HT1080 (cell line): ENCODE measurements around the gene NOS1. TPM values are rescaled to one million over a fixed set of nuclear protein-coding genes. Genes with fewer than 3 reads are reported as not detected.
"Not testable (repeated sequence)": the region's sequence is repeated elsewhere in the genome, so short reads cannot be mapped to it uniquely, and the experiment has no call there.

Source experiments
- DNase-seq: peaks from one replicate; pipeline ENCODE4 v3.0.0-alpha.2; 2015; ENCODE audit warnings: low read depth
- total RNA-seq: library from RNA; depleted of rRNA; stranded (reverse); fragments of >200 nt; shearing (Covaris generic); gene quantifications from 2 replicates; pipeline ENCODE4 v1.2.3, GENCODE V29; 2014

Gene NOS1
- total RNA-seq, 1 experiment from 2014 or later, result 0.02 TPM

DNA sequence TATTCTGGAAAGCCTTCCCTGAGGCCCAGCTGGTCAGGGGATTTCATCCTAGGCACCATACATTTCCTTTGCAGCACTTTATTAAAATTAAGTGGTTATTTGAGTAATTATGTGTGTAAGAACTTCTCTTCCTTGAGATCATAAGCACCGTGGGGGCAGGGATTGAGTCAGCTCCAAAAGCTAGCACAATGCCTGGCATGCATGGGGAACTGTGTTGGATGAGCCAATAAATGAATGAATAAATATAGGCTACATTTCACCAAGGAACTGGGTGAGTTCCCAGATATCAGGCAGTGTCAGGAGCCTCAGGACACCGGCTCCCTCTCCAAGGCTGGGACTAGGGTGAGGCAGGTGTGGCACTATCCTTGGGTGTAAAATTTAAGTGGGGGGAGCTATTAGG lies 88.3 kb downstream of the NOS1 start:
- DNase-seq, result no peak

DNA sequence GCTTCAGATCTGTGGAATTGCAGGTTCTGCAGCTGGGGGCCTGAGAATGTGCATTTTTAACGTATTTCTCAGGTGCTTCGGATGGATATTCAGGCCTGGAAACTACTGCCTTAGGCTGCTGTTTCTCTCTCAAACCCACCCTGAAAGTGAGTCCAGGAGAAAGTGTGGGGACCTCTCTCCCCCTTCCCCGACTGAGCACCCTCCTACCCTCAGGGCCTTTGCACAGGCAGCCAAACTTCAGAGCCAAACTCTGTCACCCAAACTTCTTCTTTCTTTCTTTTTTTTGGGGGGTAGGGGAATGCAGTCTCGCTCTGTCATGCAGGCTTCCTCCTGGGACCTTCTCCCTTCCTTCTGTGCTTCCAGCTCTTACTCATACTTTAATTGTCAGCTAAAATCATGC lies 88.7 kb downstream of the NOS1 start:
- DNase-seq, result no peak

DNA sequence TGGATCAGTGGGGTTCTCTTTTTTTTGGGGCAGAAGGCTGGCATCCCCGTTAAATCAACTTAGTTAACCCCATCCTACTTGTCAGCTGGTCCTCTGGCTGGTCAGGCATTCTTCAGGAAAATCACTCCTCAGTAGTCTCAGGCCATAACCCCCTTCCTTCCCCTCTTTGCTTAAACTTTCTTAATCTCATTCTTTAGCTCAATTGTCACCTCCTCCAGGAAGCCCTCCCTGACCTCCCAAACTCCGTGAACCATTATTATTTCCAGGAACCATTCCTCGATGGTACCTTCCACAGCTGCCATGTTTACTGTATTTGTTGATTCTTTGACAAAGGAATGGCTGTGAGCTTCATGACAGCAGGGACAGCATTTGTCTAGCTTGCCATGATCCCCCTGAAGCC lies 98.7 kb downstream of the NOS1 start:
- no peak for DNase-seq

DNA sequence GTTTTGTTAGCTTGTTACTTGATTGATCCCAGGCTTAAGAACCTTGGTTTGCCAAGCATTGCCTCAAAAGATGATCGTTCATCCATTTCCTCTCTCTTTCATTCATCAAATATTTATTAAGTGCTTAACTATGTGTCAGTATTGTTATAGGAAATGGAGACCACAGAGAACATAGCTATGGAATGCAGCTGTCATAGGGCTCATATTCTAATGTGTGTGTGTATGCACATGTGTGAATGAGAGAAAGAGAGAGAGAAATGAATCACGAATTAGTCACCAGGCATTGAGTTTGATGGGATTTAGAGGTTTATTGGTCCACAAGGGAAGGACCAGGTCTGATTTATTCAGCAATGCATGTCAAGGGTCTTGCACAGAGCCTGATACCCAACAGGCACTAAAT lies 100.2 kb downstream of the NOS1 start:
- DNase-seq, result peak; percentile 92

DNA sequence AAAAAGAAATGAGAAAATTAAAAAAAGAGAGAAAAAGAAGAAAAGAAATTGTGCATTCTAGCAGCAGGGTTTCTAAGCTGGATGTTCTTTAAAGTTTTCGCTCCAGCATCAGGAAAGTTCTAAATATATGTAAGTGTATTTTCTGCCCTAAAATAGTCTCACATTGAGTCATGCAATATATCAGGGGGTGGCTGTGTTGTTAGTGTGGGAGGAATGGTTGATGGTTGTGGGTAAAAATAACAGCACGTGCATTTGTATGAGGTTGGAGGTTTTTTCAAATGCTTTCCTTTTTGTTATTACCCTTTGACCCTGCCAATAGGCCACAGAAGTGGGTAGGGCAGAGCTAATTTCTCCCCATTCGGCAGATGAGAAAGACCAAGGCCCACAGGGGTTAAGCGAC lies 106.0 kb downstream of the NOS1 start:
- DNase-seq, result no peak

DNA sequence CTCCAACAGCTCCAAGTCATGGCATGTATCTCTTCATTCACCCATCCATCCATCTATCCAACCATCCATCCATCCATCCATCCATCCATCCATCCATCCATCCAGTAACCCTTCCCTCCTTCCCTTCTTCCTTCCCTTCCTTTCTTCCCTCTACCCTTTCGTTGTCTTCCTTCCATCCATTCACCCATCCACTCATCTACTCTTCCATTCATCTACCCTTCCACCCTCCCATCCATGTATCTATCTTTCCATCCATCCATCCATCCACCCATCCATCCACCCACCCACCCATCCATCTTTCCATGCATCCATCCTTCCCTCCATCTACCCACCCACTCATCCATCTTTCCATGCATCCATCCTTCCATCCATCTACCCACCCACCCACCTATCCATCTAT lies 117.9 kb downstream of the NOS1 start:
- DNase-seq, result no peak

DNA sequence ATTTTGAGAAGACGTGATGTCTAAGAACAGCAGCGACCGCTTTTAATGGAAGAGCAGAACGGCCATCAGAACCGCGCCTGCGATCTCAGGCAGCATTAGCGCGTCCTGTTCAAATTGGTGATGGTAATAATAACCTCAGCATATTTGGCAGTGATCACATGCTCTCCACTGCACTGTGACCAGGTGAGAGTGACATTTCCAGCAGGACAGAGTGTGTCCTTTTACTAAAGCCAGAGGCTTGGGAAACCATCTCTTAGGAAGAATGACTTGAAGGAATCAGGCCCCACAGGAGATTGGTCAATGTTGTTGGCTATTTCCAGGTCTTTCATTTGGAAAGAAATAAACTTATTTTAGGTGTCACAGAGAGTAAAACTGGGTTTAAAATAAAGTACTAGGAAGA lies 119.7 kb downstream of the NOS1 start:
- DNase-seq, result no peak

DNA sequence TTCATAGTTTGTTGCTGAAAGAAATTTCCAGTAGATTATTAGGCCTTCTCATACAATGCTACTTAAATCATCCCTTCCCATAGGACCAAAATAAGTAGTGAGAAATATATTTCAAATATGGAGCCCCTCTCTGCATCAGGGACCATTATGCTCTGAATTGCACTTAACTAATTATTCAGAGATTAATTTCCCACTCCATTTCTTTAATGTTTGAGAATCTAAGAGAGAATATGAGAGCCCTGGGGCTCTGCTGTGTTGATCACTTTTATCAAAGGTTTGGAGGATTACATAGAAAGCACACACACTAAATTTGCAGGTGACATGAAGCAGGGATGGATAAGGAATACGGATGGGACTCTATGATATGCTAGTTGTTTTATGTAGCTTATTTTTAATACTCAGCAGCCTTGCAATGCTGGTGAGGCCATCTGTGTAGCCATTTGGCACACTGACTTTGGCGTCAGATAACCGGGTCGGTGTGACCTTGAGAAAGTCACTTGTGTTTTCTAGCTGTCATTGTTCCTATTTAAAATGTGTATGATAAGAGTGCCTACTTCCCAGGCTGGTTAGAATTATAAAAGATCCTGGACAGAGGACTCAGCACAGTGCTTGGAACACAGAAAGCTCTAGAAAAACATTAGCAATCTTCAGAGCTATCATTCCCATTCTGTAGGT lies 121.2 kb downstream of the NOS1 start:
- no peak for DNase-seq

DNA sequence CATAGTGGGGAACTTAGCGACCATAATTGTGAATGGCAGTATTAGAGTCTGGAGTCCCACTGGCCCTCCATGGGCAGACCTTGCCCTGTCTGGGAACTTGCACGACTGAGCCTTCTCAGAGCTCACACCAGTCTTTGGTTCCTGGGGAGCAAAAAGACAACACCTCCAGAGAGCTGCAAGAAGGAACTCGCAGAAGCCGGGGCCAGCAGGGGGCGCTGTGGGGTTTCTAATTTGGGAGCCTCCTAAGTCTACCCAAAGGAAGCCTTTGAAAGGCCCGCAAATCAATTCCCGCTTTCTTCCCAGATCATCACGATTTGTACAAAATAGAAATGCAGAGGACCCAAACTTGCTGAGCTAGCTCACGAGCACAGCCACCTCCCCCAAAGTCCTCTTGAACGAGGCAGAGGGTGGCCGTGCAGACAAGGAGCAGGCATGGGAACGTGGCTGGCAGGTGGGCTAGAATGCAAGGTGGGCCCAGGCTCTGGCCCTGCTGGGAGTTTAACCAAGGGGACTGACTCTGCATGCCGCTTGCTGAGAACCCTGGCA lies 124.9 kb downstream of the NOS1 start:
- peak; percentile 53 for DNase-seq

DNA sequence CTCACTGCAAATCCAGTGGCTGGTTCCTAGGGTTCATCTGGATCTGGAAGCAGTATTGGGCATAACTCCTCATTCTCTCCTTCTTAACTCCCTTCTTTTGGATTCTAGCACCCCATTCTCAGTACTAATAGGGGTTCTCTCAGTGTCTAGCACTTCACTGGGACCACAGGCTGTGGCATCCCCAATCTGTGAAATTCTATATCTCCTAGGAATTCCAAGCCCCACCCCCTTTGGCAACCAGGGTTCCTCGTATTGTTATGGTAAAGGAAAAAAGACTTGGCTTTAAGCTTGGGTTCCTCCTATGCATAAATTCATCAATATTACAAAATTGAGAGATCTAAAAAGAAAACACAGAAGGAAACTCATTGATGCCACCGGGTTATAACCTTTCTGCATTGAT lies 126.2 kb downstream of the NOS1 start:
- no peak for DNase-seq

DNA sequence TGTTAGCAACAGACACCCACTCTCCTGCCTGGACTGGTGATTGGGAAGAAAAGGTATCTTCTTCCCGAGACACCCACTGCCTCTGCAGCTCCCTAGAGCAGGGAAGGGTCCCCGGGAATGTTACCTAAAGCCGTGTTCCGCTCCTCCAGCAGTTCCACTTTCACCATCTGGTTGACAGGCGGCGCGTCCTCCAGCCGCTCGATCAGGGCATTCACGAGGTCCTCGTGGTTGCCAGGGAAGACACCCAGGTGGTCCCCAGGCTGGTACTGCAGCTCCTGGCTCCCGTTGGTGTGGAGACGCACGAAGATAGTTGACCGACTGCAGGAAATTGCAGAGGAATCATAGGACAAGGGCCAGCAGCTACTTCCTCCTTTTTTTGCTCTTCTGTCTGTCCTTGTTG lies 127.0 kb downstream of the NOS1 start:
- DNase-seq, result no peak

DNA sequence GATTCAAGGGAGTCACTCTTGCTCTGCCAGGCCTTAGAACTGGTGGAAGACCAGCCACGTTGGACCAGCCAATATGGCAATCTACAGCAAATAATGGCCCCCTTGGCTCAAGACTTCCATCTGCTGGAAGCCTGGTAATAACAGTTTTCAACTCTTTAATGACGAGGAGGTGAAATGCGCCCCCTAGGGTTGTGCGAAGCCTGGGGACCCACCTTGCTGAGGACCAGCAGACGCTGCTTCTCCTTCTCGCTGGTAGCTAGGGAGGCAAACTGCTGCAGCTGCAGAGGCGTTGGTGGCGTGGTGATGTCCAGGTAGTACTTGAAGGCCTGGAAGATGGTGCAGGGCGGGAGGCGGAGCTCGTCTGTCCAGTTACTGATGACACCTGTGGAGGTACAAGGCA lies 129.7 kb downstream of the NOS1 start:
- peak; percentile 21 for DNase-seq

DNA sequence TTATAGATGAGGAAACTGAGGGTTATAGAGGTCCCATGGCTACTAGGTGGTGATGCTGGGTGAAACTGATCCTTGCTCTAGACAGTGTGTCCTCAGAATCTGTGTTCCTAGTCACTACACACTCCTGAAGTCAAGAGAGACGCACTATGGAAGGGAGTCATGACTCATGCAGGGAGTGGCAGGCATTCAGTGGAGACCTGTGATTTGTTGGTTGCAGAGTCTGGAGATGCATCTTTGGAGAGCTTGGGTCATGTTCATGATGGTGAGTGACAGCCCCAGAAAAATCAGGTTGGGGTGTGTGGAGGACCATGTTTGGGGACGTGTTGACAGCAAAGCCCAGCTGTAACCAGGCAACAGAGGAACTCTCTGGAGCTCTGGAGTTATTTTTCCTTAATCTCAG lies 133.2 kb downstream of the NOS1 start:
- DNase-seq, result peak; percentile 21

DNA sequence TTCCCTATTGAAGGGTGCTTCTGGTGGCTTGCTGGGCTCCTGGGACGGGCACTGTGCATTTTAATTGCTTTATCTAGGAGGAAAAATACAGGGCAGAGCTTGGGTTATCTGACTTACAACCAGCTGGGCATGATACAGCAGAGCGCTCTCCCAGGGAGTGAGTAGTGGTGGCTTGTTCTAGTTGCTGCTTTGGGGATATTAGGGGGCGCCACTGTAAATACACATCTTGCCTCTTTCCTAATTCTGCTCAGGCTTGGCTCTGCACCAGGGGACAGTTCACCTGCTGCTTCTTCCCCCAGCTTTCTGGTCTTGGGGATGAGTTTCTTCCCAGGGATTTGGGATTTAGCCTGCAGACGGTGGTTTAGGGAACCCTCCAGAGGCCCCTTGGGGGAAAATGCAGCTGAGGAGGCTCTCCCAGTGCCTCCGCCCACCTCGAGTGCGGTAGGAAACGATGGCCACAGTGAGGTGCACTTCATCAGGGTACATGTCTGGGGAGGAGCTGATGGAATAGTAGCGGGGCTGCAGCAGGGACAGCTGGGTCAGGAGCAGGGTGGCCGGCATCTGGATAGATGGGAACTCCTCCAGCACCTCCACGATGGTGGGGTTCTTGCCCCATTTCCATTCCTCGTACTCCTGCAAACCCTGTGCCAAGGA lies 134.3 kb downstream of the NOS1 start:
- DNase-seq, result no peak

DNA sequence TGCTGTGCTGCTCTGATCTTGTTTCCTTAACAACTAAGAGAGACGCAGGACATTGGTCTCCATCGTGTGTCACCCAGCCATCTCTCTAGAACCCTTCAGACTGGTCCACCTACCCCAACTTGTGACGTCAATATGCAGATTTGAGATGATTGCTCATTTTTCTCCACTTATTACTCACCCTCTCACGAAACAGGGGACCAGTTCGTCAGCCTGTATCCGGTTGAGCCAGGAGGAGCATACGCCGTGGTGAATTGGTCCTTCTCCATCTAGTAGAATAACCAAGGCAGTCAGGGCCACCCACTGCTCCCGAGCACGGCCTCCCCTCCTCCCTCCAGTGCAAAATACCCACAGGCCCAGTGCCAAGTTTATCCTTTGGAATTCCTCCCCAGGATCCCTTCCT lies 134.9 kb downstream of the NOS1 start:
- DNase-seq, result peak; percentile 38

DNA sequence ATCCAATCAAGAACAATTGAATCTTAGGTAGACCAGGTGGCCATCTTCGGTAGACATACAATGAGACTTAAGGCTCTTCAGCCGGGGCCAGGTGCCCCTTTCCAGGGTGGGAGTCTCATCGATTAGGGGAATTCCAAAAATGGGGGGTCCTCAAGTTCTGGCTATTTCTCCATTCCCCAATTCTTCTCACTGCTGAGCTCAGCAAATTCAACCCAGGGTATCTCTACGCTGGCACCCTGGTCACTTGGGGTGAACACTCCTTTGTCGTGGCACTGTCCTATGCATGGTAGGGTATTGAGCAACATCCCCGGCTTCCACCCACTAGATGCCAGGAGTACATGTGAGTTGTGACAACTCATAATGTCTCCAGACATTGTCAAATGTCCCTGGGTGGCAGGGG lies 136.2 kb downstream of the NOS1 start:
- DNase-seq, result no peak

DNA sequence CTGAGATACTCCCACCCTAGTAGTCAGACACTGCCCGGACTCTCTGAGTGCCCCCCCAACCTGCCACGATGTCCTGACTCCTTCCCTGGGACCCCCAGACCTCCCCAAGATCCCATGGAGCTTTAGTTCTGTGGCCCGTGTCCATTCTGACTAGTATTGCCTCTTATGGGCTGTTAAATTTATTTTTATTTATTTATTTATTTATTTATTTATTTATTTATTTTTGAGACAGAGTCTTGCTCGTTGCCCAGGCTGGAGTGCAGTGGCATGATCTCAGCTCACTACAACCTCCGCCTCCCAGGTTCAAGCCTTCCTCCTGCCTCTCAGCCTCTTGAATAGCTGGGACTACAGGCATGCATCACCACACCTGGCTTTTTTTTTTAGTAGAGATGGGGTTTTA lies 140.5 kb downstream of the NOS1 start:
- DNase-seq, result not testable (repeated sequence)

DNA sequence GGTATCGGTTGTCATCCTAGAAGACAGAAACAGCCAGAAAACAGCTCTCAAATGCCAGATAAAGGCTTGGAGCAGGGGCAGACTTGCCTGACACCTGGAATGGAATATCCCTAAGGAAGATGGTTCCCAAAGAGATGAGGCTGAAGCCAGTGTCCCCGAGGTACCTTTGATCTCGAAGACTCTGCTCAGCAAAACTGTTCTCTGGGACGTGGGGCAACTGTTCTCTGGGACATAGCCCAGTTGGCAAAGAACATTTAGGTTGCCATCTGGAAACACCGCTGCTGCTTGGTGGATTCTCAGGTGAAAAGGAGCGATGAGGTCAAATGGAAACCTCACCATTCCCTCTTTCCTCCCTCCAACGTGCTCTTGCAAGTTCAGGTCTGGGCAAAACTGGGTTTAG lies 143.3 kb downstream of the NOS1 start:
- no peak for DNase-seq

DNA sequence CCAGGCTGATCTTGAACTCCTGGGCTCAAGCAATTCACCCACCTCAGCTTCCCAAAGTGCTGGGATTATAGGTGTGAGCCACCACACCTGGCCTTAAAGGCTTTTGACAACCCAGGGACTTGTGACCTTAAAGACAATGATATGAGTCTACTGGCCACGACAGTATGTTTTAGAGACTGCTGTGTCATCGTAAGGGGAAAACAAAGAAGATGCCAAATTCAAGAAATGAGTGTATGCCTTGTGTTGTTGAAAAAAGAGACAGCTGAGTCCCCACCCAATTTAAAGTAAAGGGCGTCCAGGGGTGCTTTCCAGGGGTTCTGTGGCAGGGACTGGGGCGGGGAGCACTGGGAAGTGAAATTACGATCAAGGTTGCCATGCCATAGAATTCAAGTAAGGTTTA lies 144.7 kb downstream of the NOS1 start:
- DNase-seq, result no peak

DNA sequence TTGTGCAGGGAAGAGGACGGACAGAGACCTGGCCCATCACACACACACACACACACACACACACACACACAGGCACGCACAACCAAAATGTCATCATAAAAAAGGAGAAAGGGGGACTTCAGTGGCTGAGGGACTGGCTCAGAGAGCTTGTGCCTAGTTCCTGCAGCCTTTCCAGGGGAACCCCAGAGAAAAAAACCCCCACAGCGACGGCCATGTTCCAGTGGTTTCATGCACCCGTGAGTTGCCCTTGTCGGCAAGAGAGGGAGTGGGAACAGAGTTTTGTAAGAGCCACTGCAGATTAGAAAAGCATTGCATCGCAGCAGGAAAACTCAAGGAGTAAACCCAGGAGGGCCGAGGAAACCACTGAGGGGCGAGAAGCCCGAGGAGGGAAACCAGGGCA lies 146.6 kb downstream of the NOS1 start:
- DNase-seq, result no peak

DNA sequence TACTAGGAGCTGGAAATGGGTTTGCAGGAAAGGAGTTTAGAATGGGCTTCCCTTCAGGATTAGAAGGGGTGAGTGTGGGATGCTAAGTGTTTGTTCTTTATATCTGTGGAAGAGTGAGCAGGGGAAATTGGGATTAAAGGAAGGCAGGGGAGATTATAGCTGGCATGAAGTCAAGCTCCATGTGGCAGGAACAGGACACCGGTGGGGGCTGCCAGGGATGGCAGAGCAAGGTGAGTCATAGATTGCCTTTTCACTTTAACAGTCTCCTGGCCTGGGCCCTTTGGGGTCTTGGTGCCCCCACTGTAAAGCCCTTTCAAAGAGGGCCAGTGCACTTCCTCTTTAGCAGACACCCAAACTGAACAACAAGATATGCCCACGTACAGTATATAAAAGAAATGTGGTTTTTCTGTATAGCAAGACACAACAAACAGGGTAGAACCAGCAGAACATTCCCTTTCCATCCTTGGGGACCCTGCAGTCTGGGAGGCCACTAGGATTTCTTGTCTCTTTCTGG lies 148.1 kb downstream of the NOS1 start:
- no peak for DNase-seq

DNA sequence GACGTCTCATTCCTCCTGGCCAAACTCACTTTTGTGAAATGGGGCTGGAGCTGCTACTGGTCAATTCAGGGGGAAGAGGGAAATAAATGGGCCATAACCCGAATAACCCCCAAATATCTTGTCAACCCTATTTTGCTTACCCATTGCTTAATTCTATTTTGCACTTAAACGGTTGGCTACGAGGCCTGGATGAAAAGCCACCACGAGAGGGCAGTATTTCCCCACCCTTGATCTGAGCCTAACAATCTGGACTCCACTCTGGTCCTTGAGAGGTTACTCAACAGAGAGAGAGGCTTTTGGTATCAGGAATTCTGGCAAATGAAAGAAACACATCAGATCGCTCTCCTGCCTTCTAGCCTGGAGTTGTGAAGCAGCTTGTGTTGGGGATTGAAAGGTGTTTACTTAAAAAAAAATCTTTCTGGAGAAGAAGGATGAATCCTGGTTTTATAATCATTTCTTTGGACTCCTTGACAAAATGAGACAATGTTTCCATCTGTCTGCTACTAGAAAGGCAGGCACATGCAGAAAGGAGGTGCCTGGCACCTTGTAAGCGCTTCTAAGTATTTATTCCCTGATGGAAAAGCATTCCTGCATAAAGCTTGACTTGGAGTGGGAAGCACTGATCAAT lies 148.7 kb downstream of the NOS1 start:
- peak; percentile 57 for DNase-seq
